Duodenal mucosa (tissue), 2 donors: ENCODE results near the gene IL24.

Source experiments
- H3K27ac ChIP-seq: one replicate; pipeline ENCODE4 v1.7.0; 2013; ENCODE audit warnings: low read depth, low read length
- H3K27me3 ChIP-seq, 2 donors: one replicate each; pipeline ENCODE4 v1.7.0; 2013; ENCODE audit warnings: low read length in 2 of 2, control low read depth in 1 of 2; ENCODE audit not compliant: insufficient read depth in 2 of 2, control insufficient read depth in 1 of 2
- H3K36me3 ChIP-seq, 2 donors: one replicate each; pipeline ENCODE4 v1.7.0; 2013; ENCODE audit warnings: low read length in 2 of 2, control low read depth in 1 of 2; ENCODE audit not compliant: insufficient read depth in 2 of 2, control insufficient read depth in 1 of 2
- H3K4me1 ChIP-seq, 2 donors: one replicate each; pipeline ENCODE4 v1.7.0; 2013; ENCODE audit warnings: low read length in 2 of 2, control low read depth in 1 of 2; ENCODE audit not compliant: insufficient read depth in 2 of 2, control insufficient read depth in 1 of 2
- H3K4me3 ChIP-seq, 2 donors: one replicate each; pipeline ENCODE4 v1.7.0; 2013; ENCODE audit warnings: low read length in 2 of 2, low read depth in 1 of 2
- H3K9ac ChIP-seq, 2 donors: one replicate each; pipeline ENCODE4 v1.7.0; 2013; ENCODE audit warnings: low read length in 2 of 2, low read depth in 1 of 2
- H3K9me3 ChIP-seq, 2 donors: one replicate each; pipeline ENCODE4 v1.7.0; 2013; ENCODE audit warnings: low read length in 2 of 2, control low read depth in 1 of 2; ENCODE audit not compliant: control insufficient read depth in 1 of 2

IL24 gene

GRCh38 chr1:206935491-206936067 is 38.3 kb downstream of the IL24 start:
- Histone ChIP-seq H3K9me3 (no peaks in the 10 kb centered on the region), H3K27me3 (no peaks in the 10 kb centered on the region), H3K4me1 (peaks cover 72 to 84% of the 10 kb centered on the region in 2 donors), H3K9ac (peak overlapping the region in 1 of 2 donors; percentile 16), H3K4me3 (no peak overlapping the region), H3K36me3 (peaks cover 67 to 94% of the 10 kb centered on the region in 2 donors), H3K27ac (no peak overlapping the region)

- Histone ChIP-seq H3K36me3 (peaks cover 52 to 88% of the 10 kb centered on the region in 2 donors), H3K9me3 (no peaks in the 10 kb centered on the region), H3K4me1 (peaks cover 74 to 83% of the 10 kb centered on the region in 2 donors), H3K27me3 (peaks cover 0 to 3% of the 10 kb centered on the region in 2 donors), H3K27ac (no peak overlapping the region), H3K4me3 (peak overlapping the region in 1 of 2 donors; percentile 36), H3K9ac (peak overlapping the region in 1 of 2 donors; percentile 19)
These were observed 40.2 kb downstream of the IL24 start for GRCh38 chr1:206937425-206937824.

- peak overlapping the region; percentile 40 to 65 for H3K9ac ChIP-seq
- H3K4me1 ChIP-seq, result peaks cover 72 to 75% of the 10 kb centered on the region in 2 donors
- H3K27ac ChIP-seq, result peak overlapping the region; percentile 22
- H3K4me3 ChIP-seq, result peak overlapping the region; percentile 50 to 57
- peaks cover 0 to 6% of the 10 kb centered on the region in 2 donors for H3K27me3 ChIP-seq
- peaks cover 50 to 80% of the 10 kb centered on the region in 2 donors for H3K36me3 ChIP-seq
- no peaks in the 10 kb centered on the region for H3K9me3 ChIP-seq
These were observed 41.9 kb downstream of the IL24 start for GRCh38 chr1:206939131-206939530.

GRCh38 chr1:206939841-206940587 is 42.8 kb downstream of the IL24 start:
- Histone ChIP-seq H3K9ac (peak overlapping the region; percentile 40 to 56), H3K27me3 (peaks cover 0 to 6% of the 10 kb centered on the region in 2 donors), H3K9me3 (no peaks in the 10 kb centered on the region), H3K4me3 (peak overlapping the region; percentile 60 to 81), H3K27ac (peak overlapping the region; percentile 5), H3K36me3 (peaks cover 49 to 72% of the 10 kb centered on the region in 2 donors), H3K4me1 (peaks cover 68 to 72% of the 10 kb centered on the region in 2 donors)

GRCh38 chr1:206940588-206940936 is 43.3 kb downstream of the IL24 start:
- Histone ChIP-seq H3K27ac (peak overlapping the region; percentile 5), H3K9ac (peak overlapping the region; percentile 40 to 56), H3K4me1 (peaks cover 65 to 68% of the 10 kb centered on the region in 2 donors), H3K36me3 (peaks cover 50 to 72% of the 10 kb centered on the region in 2 donors), H3K4me3 (peak overlapping the region; percentile 60 to 81), H3K9me3 (no peaks in the 10 kb centered on the region), H3K27me3 (peaks cover 0 to 6% of the 10 kb centered on the region in 2 donors)

- Histone ChIP-seq H3K9ac (peak overlapping the region; percentile 74 to 94), H3K9me3 (no peaks in the 10 kb centered on the region), H3K36me3 (peaks cover 45 to 59% of the 10 kb centered on the region in 2 donors), H3K27me3 (peaks cover 0 to 6% of the 10 kb centered on the region in 2 donors), H3K27ac (peak overlapping the region; percentile 62), H3K4me3 (peak overlapping the region; percentile 81 to 85), H3K4me1 (peaks cover 54 to 57% of the 10 kb centered on the region in 2 donors)
These were observed 44.6 kb downstream of the IL24 start for GRCh38 chr1:206941766-206942418.

GRCh38 chr1:206944703-206945102 is 47.5 kb downstream of the IL24 start:
- no peaks in the 10 kb centered on the region for H3K9me3 ChIP-seq
- H3K27ac ChIP-seq, result peak overlapping the region; percentile 74
- H3K9ac ChIP-seq, result peak overlapping the region; percentile 74 to 94
- H3K4me1 ChIP-seq, result peaks cover 53 to 54% of the 10 kb centered on the region in 2 donors
- H3K27me3 ChIP-seq, result peaks cover 0 to 6% of the 10 kb centered on the region in 2 donors
- H3K36me3 ChIP-seq, result peaks cover 28 to 31% of the 10 kb centered on the region in 2 donors
- peak overlapping the region; percentile 81 to 85 for H3K4me3 ChIP-seq

GRCh38 chr1:206945779-206946178 is 48.5 kb downstream of the IL24 start:
- Histone ChIP-seq H3K9me3 (no peaks in the 10 kb centered on the region), H3K9ac (peak overlapping the region; percentile 74 to 94), H3K27ac (peak overlapping the region; percentile 74), H3K27me3 (peaks cover 0 to 6% of the 10 kb centered on the region in 2 donors), H3K36me3 (peaks cover 24 to 28% of the 10 kb centered on the region in 2 donors), H3K4me1 (peaks cover 43 to 48% of the 10 kb centered on the region in 2 donors), H3K4me3 (peak overlapping the region; percentile 81 to 85)

GRCh38 chr1:206946261-206946660 is 49.0 kb downstream of the IL24 start, which contains the start of gene PIGR:
TSS of gene PIGR (minus strand) at chr1:206946466. CDS start at chr1:206940531, 5,935 bp downstream.
- peak within 1 kb of the TSS; percentile 74 to 94 for H3K9ac ChIP-seq
- peak within 1 kb of the TSS; percentile 81 to 85 for H3K4me3 ChIP-seq
- peaks cover 43 to 48% of the 10 kb centered on the region in 2 donors for H3K4me1 ChIP-seq
- peaks cover 19 to 28% of the 10 kb centered on the region in 2 donors for H3K36me3 ChIP-seq
- no peaks in the 10 kb centered on the region for H3K9me3 ChIP-seq
- H3K27me3 ChIP-seq, result peaks cover 0 to 6% of the 10 kb centered on the region in 2 donors
- H3K27ac ChIP-seq, result peak within 1 kb of the TSS; percentile 74
